ENCODE measurements around the gene POLR3G.

Gene POLR3G

GRCh38 chr5:90560771-90561170 is 86.1 kb downstream of the POLR3G start:
- no peak overlapping the region for H3K4me3 ChIP-seq (ENCODE audit: low read depth, low read length)
- DNase-seq (ENCODE audit: low read depth): no peak
- TF ChIP-seq MAX (IDR thresholded peaks at IDR 0.05; ENCODE audit: low read depth, low read length): no peak
- TF ChIP-seq, protein P1, sequence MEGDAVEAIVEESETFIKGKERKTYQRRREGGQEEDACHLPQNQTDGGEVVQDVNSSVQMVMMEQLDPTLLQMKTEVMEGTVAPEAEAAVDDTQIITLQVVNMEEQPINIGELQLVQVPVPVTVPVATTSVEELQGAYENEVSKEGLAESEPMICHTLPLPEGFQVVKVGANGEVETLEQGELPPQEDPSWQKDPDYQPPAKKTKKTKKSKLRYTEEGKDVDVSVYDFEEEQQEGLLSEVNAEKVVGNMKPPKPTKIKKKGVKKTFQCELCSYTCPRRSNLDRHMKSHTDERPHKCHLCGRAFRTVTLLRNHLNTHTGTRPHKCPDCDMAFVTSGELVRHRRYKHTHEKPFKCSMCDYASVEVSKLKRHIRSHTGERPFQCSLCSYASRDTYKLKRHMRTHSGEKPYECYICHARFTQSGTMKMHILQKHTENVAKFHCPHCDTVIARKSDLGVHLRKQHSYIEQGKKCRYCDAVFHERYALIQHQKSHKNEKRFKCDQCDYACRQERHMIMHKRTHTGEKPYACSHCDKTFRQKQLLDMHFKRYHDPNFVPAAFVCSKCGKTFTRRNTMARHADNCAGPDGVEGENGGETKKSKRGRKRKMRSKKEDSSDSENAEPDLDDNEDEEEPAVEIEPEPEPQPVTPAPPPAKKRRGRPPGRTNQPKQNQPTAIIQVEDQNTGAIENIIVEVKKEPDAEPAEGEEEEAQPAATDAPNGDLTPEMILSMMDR (IDR thresholded peaks at IDR 0.05; ENCODE audit: low read depth, low read length): no peak
- TF ChIP-seq POLR2A (IDR thresholded peaks at IDR 0.05; ENCODE audit: extremely low read depth, insufficient read length): no peak
- TF ChIP-seq MYC (IDR thresholded peaks at IDR 0.05; ENCODE audit: low read depth, low read length): no peak

- H3K4me3 ChIP-seq (ENCODE audit: low read depth, low read length): no peak overlapping the region
- TF ChIP-seq MYC (IDR thresholded peaks at IDR 0.05; ENCODE audit: low read depth, low read length) (no peak), POLR2A (IDR thresholded peaks at IDR 0.05; ENCODE audit: extremely low read depth, insufficient read length) (no peak), MAX (IDR thresholded peaks at IDR 0.05; ENCODE audit: low read depth, low read length) (no peak)
- TF ChIP-seq, protein P1 (IDR thresholded peaks at IDR 0.05; ENCODE audit: low read depth, low read length): no peak
- DNase-seq (ENCODE audit: low read depth): no peak
These were observed 87.1 kb downstream of the POLR3G start for GRCh38 chr5:90561766-90562165.

- H3K4me3 ChIP-seq (ENCODE audit: low read depth, low read length): no peak overlapping the region
- TF ChIP-seq MYC (IDR thresholded peaks at IDR 0.05; ENCODE audit: low read depth, low read length) (no peak), POLR2A (IDR thresholded peaks at IDR 0.05; ENCODE audit: extremely low read depth, insufficient read length) (no peak), MAX (IDR thresholded peaks at IDR 0.05; ENCODE audit: low read depth, low read length) (no peak)
- TF ChIP-seq, protein P1 (IDR thresholded peaks at IDR 0.05; ENCODE audit: low read depth, low read length): no peak
- DNase-seq (ENCODE audit: low read depth): no peak
These were observed 87.7 kb downstream of the POLR3G start for GRCh38 chr5:90562341-90562740.

DNA sequence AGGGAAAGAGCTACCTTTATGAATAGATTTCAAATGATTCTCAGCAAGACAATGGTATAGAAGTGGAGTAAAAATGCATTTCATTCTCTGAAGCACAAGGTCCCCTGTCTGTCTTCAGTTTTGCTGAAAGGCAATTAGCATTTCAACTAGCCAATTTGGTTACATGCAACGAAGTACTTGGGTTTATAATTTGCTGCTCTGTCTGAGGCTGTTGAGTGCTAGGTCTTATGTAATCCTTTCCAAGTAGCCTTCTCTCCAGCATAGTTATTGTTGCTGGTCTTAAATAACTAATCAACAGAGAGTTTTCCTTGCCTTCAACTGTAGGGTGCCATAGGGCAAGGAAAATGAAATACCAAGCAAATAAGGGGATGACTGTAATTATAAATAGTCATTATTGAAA is 88.4 kb downstream of the POLR3G start:
- TF ChIP-seq POLR2A (IDR thresholded peaks at IDR 0.05; ENCODE audit: extremely low read depth, insufficient read length): no peak
- no peak for TF ChIP-seq MYC (IDR thresholded peaks at IDR 0.05; ENCODE audit: low read depth, low read length)
- TF ChIP-seq, protein P1 (IDR thresholded peaks at IDR 0.05; ENCODE audit: low read depth, low read length): no peak
- no peak for TF ChIP-seq MAX (IDR thresholded peaks at IDR 0.05; ENCODE audit: low read depth, low read length)
- H3K4me3 ChIP-seq (ENCODE audit: low read depth, low read length): no peak overlapping the region
- DNase-seq (ENCODE audit: low read depth): no peak
